GM12892 (cell line): ENCODE measurements around the gene PLXNC1.

ENCODE experiments used
- DNase-seq: peaks from one replicate; pipeline ENCODE4 v3.0.0; 2011; ENCODE audit not compliant: insufficient read length
- FAIRE-seq: peaks from 2 replicates; lab custom pipeline; 2011; peaks lifted over from hg19 to GRCh38; lab: Jason Lieb, UNC
- POLR2A ChIP-seq: IDR thresholded peaks from 2 replicates; pipeline ENCODE4 v1.6.1; 2011; ENCODE audit warnings: low read depth, low read length, control low read depth
- POLR2AphosphoS5 ChIP-seq: IDR thresholded peaks from 2 replicates; pipeline ENCODE4 v1.6.1; 2011; ENCODE audit warnings: low read depth, low read length, control low read depth
- TAF1 ChIP-seq: IDR thresholded peaks from 2 replicates; pipeline ENCODE4 v1.6.1; 2011; ENCODE audit warnings: low read depth, mild to moderate bottlenecking, control low read depth, low read length, borderline replicate concordance

The PLXNC1 gene

GRCh38 chr12:94186278-94187241, 38.2 kb downstream of the PLXNC1 start:
- no peak for FAIRE-seq
- no peak for TF ChIP-seq POLR2A
- no peak for TF ChIP-seq TAF1
- no peak for TF ChIP-seq POLR2AphosphoS5
- DNase-seq, result no peak

- DNase-seq (no peak), FAIRE-seq (no peak)
- TF ChIP-seq TAF1 (no peak), POLR2AphosphoS5 (no peak), POLR2A (no peak)
Observed at GRCh38 chr12:94187361-94187760, 39.0 kb downstream of the PLXNC1 start.

- DNase-seq, result no peak
- FAIRE-seq, result no peak
- TF ChIP-seq POLR2AphosphoS5 (no peak), TAF1 (no peak), POLR2A (no peak)
Observed at GRCh38 chr12:94190623-94191022, 42.2 kb downstream of the PLXNC1 start.

GRCh38 chr12:94191023-94191422, 42.6 kb downstream of the PLXNC1 start:
- no peak for DNase-seq
- TF ChIP-seq POLR2AphosphoS5 (no peak), POLR2A (no peak), TAF1 (no peak)
- FAIRE-seq, result no peak

DNA sequence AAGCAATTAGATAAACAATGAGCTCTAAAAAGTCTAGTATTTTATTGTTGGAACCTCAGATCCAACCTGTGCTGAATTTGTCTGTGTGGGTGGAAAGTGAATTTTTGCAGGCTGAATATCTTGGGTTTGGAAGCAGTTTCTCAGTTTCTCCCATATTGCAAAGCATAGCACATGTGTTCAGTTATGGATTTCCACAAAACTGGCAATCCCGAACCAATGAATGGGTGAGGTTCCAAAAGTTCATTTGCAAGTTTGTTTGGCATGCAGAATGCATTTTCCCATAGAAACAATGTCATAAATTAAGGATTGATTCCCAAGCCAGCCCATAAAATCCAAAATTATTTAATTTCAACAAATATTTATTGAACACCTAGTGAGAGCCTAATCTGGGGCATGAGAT, 43.4 kb downstream of the PLXNC1 start:
- DNase-seq (no peak), FAIRE-seq (no peak)
- no peak for TF ChIP-seq POLR2A
- no peak for TF ChIP-seq POLR2AphosphoS5
- no peak for TF ChIP-seq TAF1

DNA sequence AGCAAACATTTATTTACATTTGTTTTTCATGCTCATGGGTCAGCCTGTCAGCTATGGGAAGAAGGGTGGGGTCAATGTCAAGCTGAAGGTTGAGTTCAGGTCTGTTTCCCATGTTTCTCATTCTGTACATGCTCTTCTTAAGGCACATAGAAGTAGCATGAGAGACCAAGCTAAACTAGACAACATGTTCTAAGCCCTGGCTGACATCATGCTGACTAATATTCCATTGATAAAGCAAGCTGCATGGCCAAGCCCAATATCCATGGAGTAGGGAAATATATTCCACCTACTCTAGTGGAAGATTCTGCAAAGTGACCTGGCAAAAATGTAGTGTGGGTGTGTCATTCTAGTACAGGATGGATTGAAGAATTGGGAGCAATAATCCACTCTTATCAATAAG, 44.1 kb downstream of the PLXNC1 start:
- no peak for FAIRE-seq
- no peak for TF ChIP-seq TAF1
- no peak for TF ChIP-seq POLR2AphosphoS5
- TF ChIP-seq POLR2A, result no peak
- no peak for DNase-seq

DNA sequence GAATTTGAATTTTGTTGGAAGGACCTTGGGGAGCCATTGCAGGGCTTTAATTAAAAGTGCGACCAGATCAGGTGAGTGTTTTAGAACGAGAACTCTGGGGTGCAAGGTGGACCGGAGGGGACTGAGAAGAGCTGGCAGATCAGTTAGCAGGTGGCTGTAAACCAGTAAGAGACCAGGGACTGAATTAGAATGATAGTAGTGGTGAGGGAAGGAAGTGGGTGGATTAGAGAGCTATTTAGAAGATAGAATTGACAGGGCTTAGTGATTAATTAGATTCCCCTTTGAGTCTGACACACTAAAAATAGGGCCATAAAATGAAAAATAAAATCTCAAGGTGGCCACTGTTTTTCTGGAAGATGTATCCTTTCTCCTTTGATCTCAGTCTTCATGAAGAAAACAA, 44.8 kb downstream of the PLXNC1 start:
- FAIRE-seq, result no peak
- DNase-seq, result no peak

DNA sequence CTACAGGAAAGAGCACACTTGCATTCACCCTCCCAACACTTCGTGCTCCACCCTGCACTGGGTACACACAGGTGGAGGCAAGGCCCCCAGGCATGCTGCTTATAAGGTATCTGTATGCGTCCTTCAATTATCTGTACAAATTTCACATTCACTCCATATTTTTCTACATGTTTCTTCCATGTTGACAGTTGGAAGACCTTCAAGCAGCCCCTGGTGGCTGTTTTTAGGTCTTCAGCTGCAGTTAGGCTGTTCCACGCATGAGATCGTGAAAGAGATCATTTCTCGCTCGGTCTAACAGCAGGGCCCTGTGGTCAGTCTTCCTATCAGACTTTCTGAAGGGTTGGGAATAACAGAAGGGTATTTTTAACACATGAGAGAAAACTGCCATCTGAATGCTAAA, 47.1 kb downstream of the PLXNC1 start:
- no peak for FAIRE-seq
- DNase-seq, result no peak
- TF ChIP-seq POLR2AphosphoS5 (no peak), TAF1 (no peak), POLR2A (no peak)

More for the DNA sequence above, 44.8 kb downstream of the PLXNC1 start:
- no peak for TF ChIP-seq TAF1
- TF ChIP-seq POLR2A, result no peak
- no peak for TF ChIP-seq POLR2AphosphoS5

GRCh38 chr12:94198469-94198868, 50.1 kb downstream of the PLXNC1 start:
- FAIRE-seq (no peak), DNase-seq (no peak)
- TF ChIP-seq POLR2A (no peak), TAF1 (no peak), POLR2AphosphoS5 (no peak)

DNA sequence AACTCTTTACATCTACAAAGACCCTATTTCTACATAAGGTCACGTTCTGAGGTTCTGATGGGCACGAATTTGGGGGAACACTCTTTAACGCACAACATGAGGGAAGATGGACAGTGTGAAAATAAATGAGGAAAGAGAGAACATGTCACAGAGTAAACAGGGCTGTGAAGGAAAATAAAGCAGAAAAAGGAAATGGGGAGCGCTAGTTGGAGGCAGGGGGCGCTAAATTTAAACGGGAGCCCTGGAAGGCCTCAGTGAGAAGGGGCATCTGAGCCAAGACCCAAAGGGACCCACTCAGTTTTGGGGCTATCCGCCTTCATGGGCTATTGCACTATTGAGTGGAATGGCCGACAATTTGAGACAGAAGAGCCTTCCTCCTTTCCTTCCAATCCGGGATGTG, 50.5 kb downstream of the PLXNC1 start:
- no peak for DNase-seq
- FAIRE-seq, result no peak

DNA sequence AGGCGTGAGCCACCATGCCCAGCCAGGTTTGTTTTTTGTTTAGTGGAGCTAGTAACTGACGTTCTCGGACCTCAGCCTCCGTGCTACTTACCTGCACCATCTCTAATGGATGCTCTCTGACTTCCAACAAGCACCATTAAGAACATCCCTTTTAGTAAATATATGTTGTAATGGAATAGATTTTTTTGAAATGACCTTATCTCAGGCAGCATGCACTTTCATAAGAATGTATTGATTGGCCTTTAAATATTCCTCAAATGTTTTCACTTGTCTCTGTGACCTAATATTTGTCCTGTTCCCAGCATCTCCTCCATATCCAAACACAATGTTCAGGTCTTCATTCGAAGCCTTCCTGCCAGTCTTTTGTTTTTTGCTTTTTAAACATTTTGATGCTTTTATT, 51.7 kb downstream of the PLXNC1 start:
- no peak for FAIRE-seq
- TF ChIP-seq POLR2A (no peak), TAF1 (no peak), POLR2AphosphoS5 (no peak)

More for the DNA sequence above, 50.5 kb downstream of the PLXNC1 start:
- TF ChIP-seq POLR2AphosphoS5 (no peak), TAF1 (no peak)

DNA sequence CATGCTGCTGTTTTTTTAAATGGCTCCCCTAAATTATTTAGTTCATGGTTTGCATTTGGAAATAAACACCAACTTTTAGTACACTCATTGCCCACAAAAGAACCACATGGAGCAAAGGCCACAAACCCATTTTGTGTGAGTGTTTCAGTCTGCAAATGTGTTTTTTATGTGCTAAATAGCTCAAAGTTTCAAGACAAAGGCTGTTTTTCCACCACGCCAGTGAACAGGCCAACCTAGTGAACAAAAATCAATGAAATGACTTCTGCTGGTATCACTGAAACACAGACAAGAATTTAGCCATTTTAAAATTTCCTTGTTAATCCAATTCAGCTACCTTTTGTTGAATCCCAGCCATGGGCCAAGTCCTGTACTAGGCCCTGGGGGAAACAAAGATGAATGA, 52.3 kb downstream of the PLXNC1 start:
- no peak for FAIRE-seq
- TF ChIP-seq TAF1 (no peak), POLR2A (no peak), POLR2AphosphoS5 (no peak)

More for the DNA sequence above, 51.7 kb downstream of the PLXNC1 start:
- DNase-seq, result no peak

More for the DNA sequence above, 52.3 kb downstream of the PLXNC1 start:
- DNase-seq, result no peak
